Osteoblast (primary cell): Measurements from ENCODE around the gene OR52B6. TPM values are rescaled to one million over a fixed set of nuclear protein-coding genes. Genes with fewer than 3 reads are reported as not detected.

Experiments
- DNase-seq: peaks from one replicate; pipeline ENCODE4 v3.0.0; 2011; ENCODE audit warnings: low spot score, mixed read lengths; ENCODE audit not compliant: insufficient read length; ENCODE audit errors: missing footprints
- H2AFZ ChIP-seq: 2 replicates; pipeline ENCODE4 v1.6.0; 2011; ENCODE audit warnings: mild to moderate bottlenecking, low read length
- H3K27ac ChIP-seq: 2 replicates; pipeline ENCODE4 v1.5.1; 2011; ENCODE audit warnings: mild to moderate bottlenecking, low read depth, low read length, moderate library complexity
- H3K27me3 ChIP-seq: 2 replicates; pipeline ENCODE4 v1.6.0; 2012; ENCODE audit warnings: mild to moderate bottlenecking, control low read depth, inconsistent platforms, low read length, moderate library complexity; ENCODE audit not compliant: insufficient read depth
- H3K36me3 ChIP-seq: 2 replicates; pipeline ENCODE4 v1.5.1; 2011; ENCODE audit warnings: mild to moderate bottlenecking, low read length, control low read depth, moderate library complexity; ENCODE audit not compliant: insufficient read depth
- H3K4me1 ChIP-seq: 2 replicates; pipeline ENCODE4 v1.5.1; 2011; ENCODE audit warnings: mild to moderate bottlenecking, low read length, control low read depth, moderate library complexity; ENCODE audit not compliant: insufficient read depth
- H3K4me2 ChIP-seq: 2 replicates; pipeline ENCODE4 v1.6.0; 2011; ENCODE audit warnings: mild to moderate bottlenecking, low read length; ENCODE audit not compliant: insufficient read depth
- H3K4me3 ChIP-seq: fragments of 200-600 bp; sonication (generic); 3 replicates; pipeline ENCODE4 v1.5.1; 2012; ENCODE audit warnings: mild to moderate bottlenecking, low read length, inconsistent platforms; ENCODE audit not compliant: insufficient read depth
- H3K79me2 ChIP-seq: 2 replicates; pipeline ENCODE4 v1.6.0; 2012; ENCODE audit warnings: mild to moderate bottlenecking, low read length, control low read depth, inconsistent platforms; ENCODE audit not compliant: insufficient read depth
- H3K9me3 ChIP-seq: 2 replicates; pipeline ENCODE4 v1.5.1; 2011; ENCODE audit warnings: low read depth, low read length, control low read depth
- H4K20me1 ChIP-seq: 2 replicates; pipeline ENCODE4 v1.6.0; 2012; ENCODE audit warnings: mild to moderate bottlenecking, low read length, control low read depth; ENCODE audit not compliant: insufficient read depth
- CTCF ChIP-seq: IDR thresholded peaks from 2 replicates; pipeline ENCODE4 v1.5.1; 2011; ENCODE audit warnings: mild to moderate bottlenecking, low read depth, low read length, moderate library complexity; ENCODE audit errors: extremely low read depth
- total RNA-seq: library from RNA; depleted of rRNA; stranded (reverse); fragments of >200 nt; gene quantifications from 2 replicates; pipeline ENCODE4 v1.2.3, GENCODE V29; 2012

The OR52B6 gene
- total RNA-seq, 1 donor = not detected

- Histone ChIP-seq H2AFZ (no peak overlapping the region), H4K20me1 (no peaks in the 10 kb centered on the region), H3K4me2 (no peak overlapping the region), H3K9me3 (no peaks in the 10 kb centered on the region), H3K36me3 (no peaks in the 10 kb centered on the region), H3K4me3 (no peak overlapping the region), H3K27me3 (no peaks in the 10 kb centered on the region), H3K79me2 (no peaks in the 10 kb centered on the region), H3K27ac (no peak overlapping the region), H3K4me1 (no peaks in the 10 kb centered on the region)
- no peak for DNase-seq
- TF ChIP-seq CTCF = no peak
Observed at GRCh38 chr11:5564259-5565019, 16.2 kb upstream of the OR52B6 start.

- Histone ChIP-seq H3K9me3 (no peaks in the 10 kb centered on the region), H3K36me3 (no peaks in the 10 kb centered on the region), H3K79me2 (no peaks in the 10 kb centered on the region), H3K27ac (no peak overlapping the region), H3K27me3 (no peaks in the 10 kb centered on the region), H2AFZ (no peak overlapping the region), H3K4me3 (no peak overlapping the region), H4K20me1 (no peaks in the 10 kb centered on the region), H3K4me2 (no peak overlapping the region), H3K4me1 (no peaks in the 10 kb centered on the region)
- no peak for TF ChIP-seq CTCF
- DNase-seq = no peak
Observed at GRCh38 chr11:5574654-5575053, 6.0 kb upstream of the OR52B6 start.

- Histone ChIP-seq H3K79me2 (no peaks in the 10 kb centered on the region), H3K27ac (no peak overlapping the region), H3K4me3 (no peak overlapping the region), H3K4me1 (no peaks in the 10 kb centered on the region), H2AFZ (no peak overlapping the region), H3K36me3 (no peaks in the 10 kb centered on the region), H3K4me2 (no peak overlapping the region), H3K9me3 (no peaks in the 10 kb centered on the region), H3K27me3 (no peaks in the 10 kb centered on the region), H4K20me1 (no peaks in the 10 kb centered on the region)
- no peak for TF ChIP-seq CTCF
- no peak for DNase-seq
Observed at GRCh38 chr11:5575152-5575551, 5.5 kb upstream of the OR52B6 start.

- Histone ChIP-seq H3K4me3 (no peak overlapping the region), H3K27me3 (no peaks in the 10 kb centered on the region), H3K27ac (no peak overlapping the region), H3K4me1 (no peaks in the 10 kb centered on the region), H3K9me3 (no peaks in the 10 kb centered on the region), H4K20me1 (no peaks in the 10 kb centered on the region), H3K4me2 (no peak overlapping the region), H3K36me3 (no peaks in the 10 kb centered on the region), H3K79me2 (no peaks in the 10 kb centered on the region), H2AFZ (no peak overlapping the region)
- no peak for DNase-seq
- no peak for TF ChIP-seq CTCF
Observed at GRCh38 chr11:5577101-5577500, 3.6 kb upstream of the OR52B6 start.
